Hepatocyte (in vitro differentiated cells): ENCODE measurements around the gene CYP2S1.

Experiments used
- CTCF ChIP-seq: fragments of 200-600 bp; sonication (generic); IDR thresholded peaks from 2 replicates; pipeline ENCODE4 v1.5.1; 2016; ENCODE audit warnings: antibody characterized with exemption, mild to moderate bottlenecking; ENCODE audit not compliant: poor library complexity
- EZH2 ChIP-seq: fragments of 200-600 bp; sonication (generic); IDR thresholded peaks from 2 replicates; pipeline ENCODE4 v1.6.1; 2016; ENCODE audit warnings: antibody characterized with exemption, mild to moderate bottlenecking, borderline replicate concordance
- EZH2phosphoT487 ChIP-seq: fragments of 200-600 bp; sonication (generic); IDR thresholded peaks from one replicate; pipeline ENCODE4 v1.6.1; 2018; ENCODE audit warnings: antibody characterized with exemption, mild to moderate bottlenecking, low read depth, moderate library complexity; ENCODE audit not compliant: unreplicated experiment, severe bottlenecking

- no peak for TF ChIP-seq CTCF
- TF ChIP-seq EZH2, result no peak
- no peak for TF ChIP-seq EZH2phosphoT487
Observed at GRCh38 chr19:41221514-41222205, 28.6 kb downstream of the CYP2S1 start.
